Measurements from ENCODE around the gene PGM5. TPM values are rescaled to one million over a fixed set of nuclear protein-coding genes. Genes with fewer than 3 reads are reported as not detected.

The PGM5 gene
- total RNA-seq, 1 experiment from 2014 or later, result 75.5 TPM

DNA sequence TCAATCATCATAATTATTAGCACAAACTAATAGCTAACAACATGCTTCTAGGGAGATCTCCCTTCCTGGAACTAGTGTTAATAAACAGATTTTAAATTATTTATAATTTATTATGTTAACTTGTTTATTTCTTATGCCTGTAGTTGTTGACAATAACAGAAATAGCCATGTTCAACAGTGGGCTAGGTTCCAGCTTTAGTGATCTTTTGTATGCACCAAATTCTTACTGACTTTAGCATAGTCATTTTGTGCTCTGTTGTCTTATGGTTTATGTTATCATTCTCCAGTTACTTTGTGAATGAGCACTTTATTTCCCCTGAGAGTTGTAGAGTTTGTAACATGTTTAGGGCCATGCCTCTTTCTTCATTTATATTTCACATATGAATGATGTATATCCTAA lies 113.7 kb downstream of the PGM5 start:
- intact Hi-C loops (cut with micrococcal nuclease), result no loop called here
- CTCF ChIA-PET, result no interaction called here
- Histone ChIP-seq H3K36me3 (ENCODE audit: low read depth, low read length) (no peaks in the 10 kb centered on the region), H2AFZ (ENCODE audit: low read length) (no peak overlapping the region), H3K27ac (ENCODE audit: low read length) (no peak overlapping the region), H3K27me3 (ENCODE audit: low read length) (no peaks in the 10 kb centered on the region), H3K4me2 (ENCODE audit: low read length) (no peak overlapping the region), H4K20me1 (ENCODE audit: low read length) (no peaks in the 10 kb centered on the region), H3K4me1 (ENCODE audit: insufficient read depth, low read length) (peaks cover 13% of the 10 kb centered on the region), H3K9ac (ENCODE audit: low read length) (no peak overlapping the region), H3K79me2 (ENCODE audit: low read length) (no peaks in the 10 kb centered on the region), H3K9me3 (ENCODE audit: low read length) (no peaks in the 10 kb centered on the region), H3F3A (ENCODE audit: low read length, unreplicated experiment) (no peaks in the 10 kb centered on the region), H3K9me2 (replicated peaks; ENCODE audit: low read length) (no peaks in the 10 kb centered on the region), H3K4me3 (ENCODE audit: low read length) (no peak overlapping the region)
- ATAC-seq (no peak), DNase-seq (no peak)
- TF ChIP-seq EZH2phosphoT487 (IDR thresholded peaks at IDR 0.05; ENCODE audit: borderline replicate concordance, low read length) (no peak), EZH2 (IDR thresholded peaks at IDR 0.05; ENCODE audit: low read length, unreplicated experiment) (no peak)
- TF ChIP-seq, protein P1, sequence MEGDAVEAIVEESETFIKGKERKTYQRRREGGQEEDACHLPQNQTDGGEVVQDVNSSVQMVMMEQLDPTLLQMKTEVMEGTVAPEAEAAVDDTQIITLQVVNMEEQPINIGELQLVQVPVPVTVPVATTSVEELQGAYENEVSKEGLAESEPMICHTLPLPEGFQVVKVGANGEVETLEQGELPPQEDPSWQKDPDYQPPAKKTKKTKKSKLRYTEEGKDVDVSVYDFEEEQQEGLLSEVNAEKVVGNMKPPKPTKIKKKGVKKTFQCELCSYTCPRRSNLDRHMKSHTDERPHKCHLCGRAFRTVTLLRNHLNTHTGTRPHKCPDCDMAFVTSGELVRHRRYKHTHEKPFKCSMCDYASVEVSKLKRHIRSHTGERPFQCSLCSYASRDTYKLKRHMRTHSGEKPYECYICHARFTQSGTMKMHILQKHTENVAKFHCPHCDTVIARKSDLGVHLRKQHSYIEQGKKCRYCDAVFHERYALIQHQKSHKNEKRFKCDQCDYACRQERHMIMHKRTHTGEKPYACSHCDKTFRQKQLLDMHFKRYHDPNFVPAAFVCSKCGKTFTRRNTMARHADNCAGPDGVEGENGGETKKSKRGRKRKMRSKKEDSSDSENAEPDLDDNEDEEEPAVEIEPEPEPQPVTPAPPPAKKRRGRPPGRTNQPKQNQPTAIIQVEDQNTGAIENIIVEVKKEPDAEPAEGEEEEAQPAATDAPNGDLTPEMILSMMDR (conservative IDR thresholded peaks at IDR 0.05; ENCODE audit: low read depth, low read length), result no peak
- POLR2A ChIA-PET (ENCODE audit: unreplicated experiment), result no interaction called here
- no TSS peak for BruUV-seq (replicated peaks)

DNA sequence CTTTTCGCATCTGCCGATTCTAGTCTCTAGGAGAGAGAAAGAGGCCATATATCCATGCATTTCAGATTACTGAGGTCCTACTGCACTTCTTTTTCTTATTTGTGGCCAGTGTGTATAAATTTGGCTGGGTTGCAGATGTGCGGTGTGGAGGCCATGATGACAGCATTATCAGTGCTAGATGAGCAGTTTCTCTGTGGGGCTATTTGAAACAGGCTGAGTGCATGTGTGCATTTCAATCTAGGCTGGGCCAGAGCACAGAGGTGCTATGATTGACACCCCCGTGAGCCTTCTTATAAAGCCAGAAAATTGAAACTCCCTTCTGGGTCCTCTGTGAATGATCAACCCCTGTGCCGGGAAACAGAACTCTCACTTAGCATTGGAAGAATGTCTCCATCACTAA lies 114.2 kb downstream of the PGM5 start:
- Histone ChIP-seq H3K27me3 (ENCODE audit: low read length) (no peaks in the 10 kb centered on the region), H3F3A (ENCODE audit: low read length, unreplicated experiment) (no peaks in the 10 kb centered on the region), H3K79me2 (ENCODE audit: low read length) (no peaks in the 10 kb centered on the region), H2AFZ (ENCODE audit: low read length) (no peak overlapping the region), H3K9me2 (replicated peaks; ENCODE audit: low read length) (no peaks in the 10 kb centered on the region), H3K36me3 (ENCODE audit: low read depth, low read length) (no peaks in the 10 kb centered on the region), H3K4me1 (ENCODE audit: insufficient read depth, low read length) (peaks cover 13% of the 10 kb centered on the region), H4K20me1 (ENCODE audit: low read length) (no peaks in the 10 kb centered on the region), H3K27ac (ENCODE audit: low read length) (no peak overlapping the region), H3K4me2 (ENCODE audit: low read length) (no peak overlapping the region), H3K9ac (ENCODE audit: low read length) (no peak overlapping the region), H3K9me3 (ENCODE audit: low read length) (no peaks in the 10 kb centered on the region), H3K4me3 (ENCODE audit: low read length) (no peak overlapping the region)
- intact Hi-C loops (cut with micrococcal nuclease), result no loop called here
- no peak for ATAC-seq
- DNase-seq, result no peak
- TF ChIP-seq, protein P1 (conservative IDR thresholded peaks at IDR 0.05; ENCODE audit: low read depth, low read length), result no peak
- TF ChIP-seq EZH2 (IDR thresholded peaks at IDR 0.05; ENCODE audit: low read length, unreplicated experiment) (no peak), EZH2phosphoT487 (IDR thresholded peaks at IDR 0.05; ENCODE audit: borderline replicate concordance, low read length) (no peak)
- ChIA-PET CTCF (no interaction called here), POLR2A (ENCODE audit: unreplicated experiment) (no interaction called here)
- no TSS peak for BruUV-seq (replicated peaks)

DNA sequence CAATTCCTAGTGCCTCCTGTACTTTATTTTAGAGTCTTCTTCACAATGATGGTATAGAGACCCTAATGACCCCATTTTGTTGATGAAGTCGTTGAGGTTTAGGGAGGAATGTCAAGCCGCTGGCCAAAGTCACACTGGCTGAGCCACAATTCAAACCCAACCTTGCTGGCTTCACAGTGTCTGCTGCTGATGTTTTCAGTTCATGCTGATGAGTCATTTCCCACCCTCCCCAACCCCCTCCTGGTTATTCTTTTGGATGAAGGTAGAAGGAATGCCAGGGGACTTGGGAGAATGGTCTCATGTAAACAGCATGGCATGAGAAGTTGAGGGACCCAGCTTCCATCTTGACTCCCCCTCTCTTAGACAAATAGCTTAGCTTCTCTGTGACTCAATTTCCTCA lies 115.7 kb downstream of the PGM5 start:
- no peak for ATAC-seq
- Histone ChIP-seq H3K4me3 (ENCODE audit: low read length) (no peak overlapping the region), H3K9me3 (ENCODE audit: low read length) (no peaks in the 10 kb centered on the region), H4K20me1 (ENCODE audit: low read length) (no peaks in the 10 kb centered on the region), H3K27ac (ENCODE audit: low read length) (no peak overlapping the region), H3K4me2 (ENCODE audit: low read length) (no peak overlapping the region), H3K36me3 (ENCODE audit: low read depth, low read length) (no peaks in the 10 kb centered on the region), H2AFZ (ENCODE audit: low read length) (no peak overlapping the region), H3K79me2 (ENCODE audit: low read length) (no peaks in the 10 kb centered on the region), H3F3A (ENCODE audit: low read length, unreplicated experiment) (no peaks in the 10 kb centered on the region), H3K9ac (ENCODE audit: low read length) (no peak overlapping the region), H3K27me3 (ENCODE audit: low read length) (no peaks in the 10 kb centered on the region), H3K9me2 (replicated peaks; ENCODE audit: low read length) (no peaks in the 10 kb centered on the region), H3K4me1 (ENCODE audit: insufficient read depth, low read length) (peaks cover 13% of the 10 kb centered on the region)
- BruUV-seq (replicated peaks), result no TSS peak
- DNase-seq, result peak; percentile 32
- intact Hi-C loops (cut with micrococcal nuclease), result no loop called here
- ChIA-PET POLR2A (ENCODE audit: unreplicated experiment) (no interaction called here), CTCF (interaction anchor here (0.7 kb wide), 1 partner anchor 18 kb away, joined by 3 read pairs; no protein-coding TSS in a partner anchor)
- no peak for TF ChIP-seq EZH2 (IDR thresholded peaks at IDR 0.05; ENCODE audit: low read length, unreplicated experiment)
- TF ChIP-seq, protein P1 (conservative IDR thresholded peaks at IDR 0.05; ENCODE audit: low read depth, low read length), result no peak
- no peak for TF ChIP-seq EZH2phosphoT487 (IDR thresholded peaks at IDR 0.05; ENCODE audit: borderline replicate concordance, low read length)

Measured in PC-3 (cell line).